A673 (cell line): ENCODE results near the gene RAB3IL1. TPM values are rescaled to one million over a fixed set of nuclear protein-coding genes. Genes with fewer than 3 reads are reported as not detected.
A peak's percentile ranks its signal among the peaks of the same experiment; 100 is the strongest.

Experiments used
- BruUV-seq: library from RNA; stranded (reverse); fragments of 400-500 nt; replicated peaks from 2 replicates; lab custom pipeline; 2021; lab: Mats Ljungman, UMichigan
- CTCF ChIA-PET: fragments of 300-600 bp; sonication (Branson Sonifier 250); formaldehyde crosslinking; loops from one replicate; lab custom pipeline; 2022; ENCODE audit warnings: antibody characterized with exemption; lab: Charles Lee
- POLR2A ChIA-PET: fragments of 300-600 bp; sonication (Branson Sonifier 250); formaldehyde crosslinking; loops from one replicate; lab custom pipeline; 2022; ENCODE audit warnings: antibody characterized with exemption; ENCODE audit not compliant: low non-redundant PET; lab: Charles Lee
- DNase-seq: peaks from one replicate; pipeline ENCODE4 v3.0.0-alpha.2; 2015; ENCODE audit warnings: low spot score
- H3K27ac ChIP-seq: fragments of 200-600 bp; sonication (generic); 2 replicates; pipeline ENCODE4 v1.5.1; 2016; ENCODE audit warnings: mixed run types, low read depth, mild to moderate bottlenecking, mixed read lengths, antibody characterized with exemption, low read length; ENCODE audit not compliant: poor library complexity, severe bottlenecking
- H3K27me3 ChIP-seq: fragments of 200-600 bp; sonication (generic); replicated peaks from 2 replicates; pipeline ENCODE4 v1.6.1; 2017; ENCODE audit warnings: mixed run types, low read depth, mild to moderate bottlenecking, mixed read lengths, antibody characterized with exemption, low read length; ENCODE audit not compliant: insufficient read depth, poor library complexity
- H3K36me3 ChIP-seq: fragments of 200-600 bp; sonication (generic); 2 replicates; pipeline ENCODE4 v1.6.1; 2016; ENCODE audit warnings: mixed run types, mild to moderate bottlenecking, mixed read lengths, antibody characterized with exemption, low read length; ENCODE audit not compliant: insufficient read depth, poor library complexity, severe bottlenecking
- H3K4me1 ChIP-seq: fragments of 200-600 bp; sonication (generic); 2 replicates; pipeline ENCODE4 v1.6.1; 2017; ENCODE audit warnings: mixed run types, mild to moderate bottlenecking, mixed read lengths, antibody characterized with exemption, low read length; ENCODE audit not compliant: insufficient read depth, poor library complexity, severe bottlenecking
- H3K4me3 ChIP-seq: fragments of 200-600 bp; sonication (generic); 2 replicates; pipeline ENCODE4 v1.5.1; 2016; ENCODE audit warnings: low read depth, mixed run types, mild to moderate bottlenecking, mixed read lengths, low read length; ENCODE audit not compliant: poor library complexity, severe bottlenecking
- H3K9me3 ChIP-seq: fragments of 200-600 bp; sonication (generic); 2 replicates; pipeline ENCODE4 v1.6.1; 2016; ENCODE audit warnings: mixed run types, low read depth, mild to moderate bottlenecking, mixed read lengths, antibody characterized with exemption, low read length; ENCODE audit not compliant: poor library complexity, severe bottlenecking
- CTCF ChIP-seq: fragments of 300-800, 200-600 bp; sonication (generic); conservative IDR thresholded peaks from 2 replicates; pipeline ENCODE4 v1.5.1; 2017; ENCODE audit warnings: low read depth, mild to moderate bottlenecking, antibody characterized with exemption, low read length, moderate library complexity, mixed read lengths
- EZH2 ChIP-seq: fragments of 200-600 bp; sonication (generic); IDR thresholded peaks from 2 replicates; pipeline ENCODE4 v1.6.1; 2017; ENCODE audit warnings: borderline replicate concordance, low read depth, mild to moderate bottlenecking, mixed read lengths, antibody characterized with exemption, low read length; ENCODE audit not compliant: poor library complexity, severe bottlenecking
- intact Hi-C: fragments of 100-400 bp; cut with micrococcal nuclease; formaldehyde crosslinking; loops from one replicate; pipeline ENCODE4 v1.10.0; 2022; ENCODE audit not compliant: unreplicated experiment
- total RNA-seq: library from RNA; stranded (reverse); gene quantifications from 2 replicates; pipeline ENCODE4 v1.2.3, GENCODE V29; 2021

Gene RAB3IL1
- total RNA-seq, 1 experiment from 2014 or later: 21.9 TPM

GRCh38 chr11:61918251-61918937 is 1.0 kb upstream of the RAB3IL1 start:
- no TSS peak for BruUV-seq
- H3K27ac ChIP-seq: no peak overlapping the region
- H3K4me3 ChIP-seq: peak overlapping the region; percentile 70
- H3K36me3 ChIP-seq: no peaks in the 10 kb centered on the region
- ChIA-PET CTCF (interaction anchor here (1.2 kb wide), 1 partner anchor 164 kb away, joined by 3 read pairs; no protein-coding TSS in a partner anchor), POLR2A (no interaction called here)
- H3K9me3 ChIP-seq: no peaks in the 10 kb centered on the region
- intact Hi-C loops: no loop called here
- H3K4me1 ChIP-seq: peaks cover 28% of the 10 kb centered on the region
- no peak for DNase-seq
- TF ChIP-seq EZH2 (no peak), CTCF (no peak)
- no peaks in the 10 kb centered on the region for H3K27me3 ChIP-seq

- Histone ChIP-seq H3K36me3 (no peaks in the 10 kb centered on the region), H3K4me1 (peaks cover 13% of the 10 kb centered on the region), H3K27ac (peak overlapping the region; percentile 22), H3K27me3 (no peaks in the 10 kb centered on the region), H3K4me3 (peak overlapping the region; percentile 70), H3K9me3 (no peaks in the 10 kb centered on the region)
- intact Hi-C loops: no loop called here
- POLR2A ChIA-PET: no interaction called here
- no peak for DNase-seq
- no peak for TF ChIP-seq CTCF
- no peak for TF ChIP-seq EZH2
- BruUV-seq: no TSS peak
- CTCF ChIA-PET: interaction anchor here (1.2 kb wide), 1 partner anchor 166 kb away, joined by 3 read pairs; no protein-coding TSS in a partner anchor
These were observed 531 bp downstream of the RAB3IL1 start for GRCh38 chr11:61916737-61917333.

- BruUV-seq: no TSS peak
- no peak for DNase-seq
- ChIA-PET CTCF (interaction anchor here (1.7 kb wide), 1 partner anchor 167 kb away, joined by 4 read pairs; no protein-coding TSS in a partner anchor), POLR2A (no interaction called here)
- TF ChIP-seq EZH2 (no peak), CTCF (no peak)
- peaks cover 9% of the 10 kb centered on the region for H3K4me1 ChIP-seq
- no peaks in the 10 kb centered on the region for H3K9me3 ChIP-seq
- intact Hi-C loops: no loop called here
- no peak overlapping the region for H3K27ac ChIP-seq
- no peak overlapping the region for H3K4me3 ChIP-seq
- H3K27me3 ChIP-seq: no peaks in the 10 kb centered on the region
- H3K36me3 ChIP-seq: no peaks in the 10 kb centered on the region
These were observed 2.7 kb downstream of the RAB3IL1 start for GRCh38 chr11:61914471-61915171.
